ENCODE results near the gene KCNJ12. TPM values are rescaled to one million over a fixed set of nuclear protein-coding genes. Genes with fewer than 3 reads are reported as not detected.
"Not testable (repeated sequence)": the region's sequence is repeated elsewhere in the genome, so short reads cannot be mapped to it uniquely, and the experiment has no call there.

The KCNJ12 gene
- total RNA-seq, 4 donors from 2014 or later = 0.84 to 2.4 (median 1.7) TPM

DNA sequence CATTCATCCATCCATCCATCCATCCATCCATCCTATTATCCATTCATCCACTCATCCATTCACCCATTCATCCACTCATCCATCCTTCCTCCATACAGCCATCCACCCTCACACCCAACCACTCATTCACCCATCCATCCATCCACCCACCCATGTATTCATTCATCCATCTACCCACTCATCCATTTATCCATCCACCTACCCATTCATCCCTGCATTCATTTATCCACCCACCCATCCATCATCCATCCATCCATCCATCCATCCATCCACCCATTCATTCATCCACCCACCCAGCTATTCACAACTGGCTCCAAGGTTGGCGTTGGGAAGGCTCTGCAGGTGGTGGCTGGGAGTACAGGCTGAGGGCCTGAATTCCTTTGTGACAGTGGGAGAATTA, 31.6 kb downstream of the KCNJ12 start:
- H3K27ac ChIP-seq; H3K27me3 ChIP-seq; H3K36me3 ChIP-seq; DNase-seq (ENCODE audit: low spot score in 2 of 2); H3K9me3 ChIP-seq; H3K4me3 ChIP-seq; H3K4me1 ChIP-seq: not testable (repeated sequence)
- 67 to 89% methylated on average over 1 of the region's 1 CpG for WGBS, 2 donors

DNA sequence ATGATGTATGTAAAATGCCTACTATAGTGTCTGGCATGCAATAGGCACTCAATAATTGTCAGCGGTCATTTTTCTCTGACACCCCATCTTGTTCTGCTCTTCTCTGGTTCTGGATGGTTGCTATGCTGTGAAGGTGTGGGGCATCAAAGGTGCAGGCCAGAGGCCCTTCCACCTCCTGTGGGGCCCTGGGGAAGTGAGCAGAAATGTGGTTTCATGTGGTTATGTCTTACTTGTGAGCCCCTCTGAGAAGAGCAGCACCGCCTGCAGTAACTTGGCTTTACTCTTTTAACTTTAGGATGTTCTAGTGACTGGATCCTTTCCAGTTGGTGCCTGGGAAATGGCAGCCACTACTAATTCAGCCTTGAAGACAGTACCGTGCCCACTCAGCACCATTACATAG, 32.1 kb downstream of the KCNJ12 start:
- DNase-seq (ENCODE audit: low spot score in 2 of 2); H3K9me3 ChIP-seq; H3K36me3 ChIP-seq; H3K27me3 ChIP-seq; H3K27ac ChIP-seq; H3K4me3 ChIP-seq; H3K4me1 ChIP-seq: not testable (repeated sequence)
- 62 to 74% methylated on average over 3 of the region's 3 CpGs for WGBS, 2 donors

- not testable (repeated sequence) for H3K27ac ChIP-seq; H3K27me3 ChIP-seq; H3K4me3 ChIP-seq; H3K4me1 ChIP-seq; H3K9me3 ChIP-seq; DNase-seq (ENCODE audit: low spot score in 2 of 2); H3K36me3 ChIP-seq
- 75 to 82% methylated on average over 7 of the region's 7 CpGs for WGBS, 2 donors
Measured at GRCh38 chr17:21408766-21409300, 32.7 kb downstream of the KCNJ12 start.

DNA sequence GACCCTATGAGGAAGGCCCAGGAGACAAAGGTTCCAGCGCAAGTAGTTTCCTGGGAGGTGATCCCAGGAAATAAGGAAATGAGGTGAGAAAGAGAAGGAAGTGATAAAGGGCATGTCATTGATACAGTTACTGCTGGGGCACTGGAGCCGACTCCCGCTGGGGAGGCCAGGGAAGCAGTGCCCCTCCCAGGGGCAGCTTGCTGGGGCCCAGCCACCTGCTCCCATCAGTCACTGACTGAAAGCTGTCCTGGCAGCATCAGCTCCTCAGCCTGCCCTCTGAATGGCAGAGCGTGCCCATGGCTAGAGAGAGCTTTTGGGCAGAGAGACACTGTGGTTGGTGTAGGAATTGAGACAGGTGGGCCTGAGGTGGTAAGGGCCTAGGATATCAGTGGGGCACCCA, 33.2 kb downstream of the KCNJ12 start:
- not testable (repeated sequence) for H3K9me3 ChIP-seq; H3K27me3 ChIP-seq; H3K4me3 ChIP-seq; H3K4me1 ChIP-seq; DNase-seq (ENCODE audit: low spot score in 2 of 2); H3K27ac ChIP-seq; H3K36me3 ChIP-seq
- 81 to 86% methylated on average over 4 of the region's 4 CpGs for WGBS, 2 donors

GRCh38 chr17:21409971-21410370, 33.8 kb downstream of the KCNJ12 start:
- not testable (repeated sequence) for H3K36me3 ChIP-seq; H3K9me3 ChIP-seq; H3K4me1 ChIP-seq; H3K4me3 ChIP-seq; H3K27ac ChIP-seq; DNase-seq (ENCODE audit: low spot score in 2 of 2); H3K27me3 ChIP-seq
- 78 to 94% methylated on average over 2 to 3 of the region's 3 CpGs for WGBS, 2 donors

GRCh38 chr17:21410371-21410770, 34.2 kb downstream of the KCNJ12 start:
- H3K9me3 ChIP-seq; H3K4me1 ChIP-seq; H3K36me3 ChIP-seq; H3K27ac ChIP-seq; H3K4me3 ChIP-seq; H3K27me3 ChIP-seq; DNase-seq (ENCODE audit: low spot score in 2 of 2): not testable (repeated sequence)
- 76 to 82% methylated on average over 6 to 8 of the region's 9 CpGs for WGBS, 2 donors

GRCh38 chr17:21410906-21411678, 34.9 kb downstream of the KCNJ12 start:
- not testable (repeated sequence) for H3K36me3 ChIP-seq; H3K27ac ChIP-seq; H3K9me3 ChIP-seq; DNase-seq (ENCODE audit: low spot score in 2 of 2); H3K4me3 ChIP-seq; H3K27me3 ChIP-seq; H3K4me1 ChIP-seq
- 79 to 81% methylated on average over 14 to 18 of the region's 25 CpGs for WGBS, 2 donors

- H3K27me3 ChIP-seq; H3K27ac ChIP-seq; H3K9me3 ChIP-seq; H3K4me1 ChIP-seq; DNase-seq (ENCODE audit: low spot score in 2 of 2); H3K4me3 ChIP-seq; H3K36me3 ChIP-seq: not testable (repeated sequence)
- WGBS, 2 donors = 80 to 87% methylated on average over 5 of the region's 5 CpGs
Measured at GRCh38 chr17:21411679-21412205, 35.6 kb downstream of the KCNJ12 start.

DNA sequence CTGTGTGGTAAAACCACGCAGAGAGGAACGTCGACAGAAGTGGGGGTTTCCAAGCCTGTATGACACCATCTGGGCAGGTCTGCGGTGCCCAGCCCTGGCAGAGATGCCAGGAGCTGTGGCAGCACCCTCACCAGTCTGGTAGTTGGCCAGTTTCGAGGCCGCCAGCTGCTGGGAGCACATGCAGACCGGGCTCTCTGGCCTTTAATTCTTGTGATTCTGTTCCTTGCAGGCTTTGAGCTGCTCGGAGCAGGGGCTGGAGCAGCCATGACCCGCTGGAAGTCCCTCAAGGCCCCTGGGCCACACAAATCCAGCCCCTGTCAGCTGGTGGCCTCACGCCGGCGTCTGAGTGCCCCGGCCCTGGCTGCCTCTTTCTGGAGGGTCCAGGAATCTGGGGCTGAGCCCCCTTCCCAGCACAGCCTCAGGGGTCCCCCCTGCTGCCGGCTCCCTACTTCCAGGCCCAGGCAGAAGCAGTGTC, 36.1 kb downstream of the KCNJ12 start:
- not testable (repeated sequence) for H3K36me3 ChIP-seq; H3K27me3 ChIP-seq; H3K4me3 ChIP-seq; H3K4me1 ChIP-seq; H3K9me3 ChIP-seq; H3K27ac ChIP-seq; DNase-seq (ENCODE audit: low spot score in 2 of 2)
- WGBS, 2 donors = 66 to 84% methylated on average over 5 to 6 of the region's 14 CpGs

- H3K36me3 ChIP-seq; H3K27ac ChIP-seq; H3K4me3 ChIP-seq; DNase-seq (ENCODE audit: low spot score in 2 of 2); H3K4me1 ChIP-seq; H3K27me3 ChIP-seq; H3K9me3 ChIP-seq: not testable (repeated sequence)
- WGBS, 2 donors = 56 to 71% methylated on average over 5 to 9 of the region's 11 CpGs
Measured at GRCh38 chr17:21413570-21414279, 37.6 kb downstream of the KCNJ12 start.

GRCh38 chr17:21414616-21415015, 38.5 kb downstream of the KCNJ12 start:
- H3K36me3 ChIP-seq; H3K27me3 ChIP-seq; H3K4me3 ChIP-seq; H3K9me3 ChIP-seq; H3K27ac ChIP-seq; H3K4me1 ChIP-seq; DNase-seq (ENCODE audit: low spot score in 2 of 2): not testable (repeated sequence)
- WGBS, 2 donors = 69 to 75% methylated on average over 7 of the region's 7 CpGs

DNA sequence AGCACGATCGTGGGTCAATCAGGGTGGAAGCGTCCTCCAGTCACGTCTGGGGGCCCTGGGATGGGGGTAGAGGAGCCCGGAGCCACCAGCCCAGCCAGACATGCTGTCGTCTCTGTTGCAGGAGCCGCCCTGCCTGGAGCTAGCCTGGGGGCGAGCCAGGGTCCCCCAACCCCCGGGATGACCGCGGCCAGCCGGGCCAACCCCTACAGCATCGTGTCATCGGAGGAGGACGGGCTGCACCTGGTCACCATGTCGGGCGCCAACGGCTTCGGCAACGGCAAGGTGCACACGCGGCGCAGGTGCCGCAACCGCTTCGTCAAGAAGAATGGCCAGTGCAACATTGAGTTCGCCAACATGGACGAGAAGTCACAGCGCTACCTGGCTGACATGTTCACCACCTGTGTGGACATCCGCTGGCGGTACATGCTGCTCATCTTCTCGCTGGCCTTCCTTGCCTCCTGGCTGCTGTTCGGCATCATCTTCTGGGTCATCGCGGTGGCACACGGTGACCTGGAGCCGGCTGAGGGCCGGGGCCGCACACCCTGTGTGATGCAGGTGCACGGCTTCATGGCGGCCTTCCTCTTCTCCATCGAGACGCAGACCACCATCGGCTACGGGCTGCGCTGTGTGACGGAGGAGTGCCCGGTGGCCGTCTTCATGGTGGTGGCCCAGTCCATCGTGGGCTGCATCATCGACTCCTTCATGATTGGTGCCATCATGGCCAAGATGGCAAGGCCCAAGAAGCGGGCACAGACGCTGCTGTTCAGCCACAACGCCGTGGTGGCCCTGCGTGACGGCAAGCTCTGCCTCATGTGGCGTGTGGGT, 39.2 kb downstream of the KCNJ12 start:
- not testable (repeated sequence) for H3K27ac ChIP-seq; H3K9me3 ChIP-seq; H3K4me1 ChIP-seq; H3K36me3 ChIP-seq; H3K4me3 ChIP-seq; DNase-seq (ENCODE audit: low spot score in 2 of 2); H3K27me3 ChIP-seq
- 86 to 87% methylated on average over 48 to 50 of the region's 58 CpGs for WGBS, 2 donors

- not testable (repeated sequence) for H3K4me1 ChIP-seq; DNase-seq (ENCODE audit: low spot score in 2 of 2); H3K36me3 ChIP-seq; H3K27ac ChIP-seq; H3K4me3 ChIP-seq; H3K9me3 ChIP-seq; H3K27me3 ChIP-seq
- WGBS, 2 donors = 70 to 72% methylated on average over 24 to 30 of the region's 30 CpGs
Measured at GRCh38 chr17:21416471-21416981, 40.4 kb downstream of the KCNJ12 start.
